HG03571 (cell line): ENCODE data around the gene DAPK1.

Source experiments
- ATAC-seq: cut with Tn5 transposase; IDR thresholded peaks from one replicate; pipeline ENCODE4 v1.9.1; 2021; ENCODE audit not compliant: unreplicated experiment

DAPK1 gene

GRCh38 chr9:87706066-87706739 lies 208.5 kb downstream of the DAPK1 start:
- ATAC-seq = no peak

GRCh38 chr9:87707805-87708506 lies 210.3 kb downstream of the DAPK1 start:
- no peak for ATAC-seq

GRCh38 chr9:87708546-87708945 lies 210.9 kb downstream of the DAPK1 start:
- ATAC-seq = no peak

GRCh38 chr9:87708986-87709728 lies 211.5 kb downstream of the DAPK1 start:
- ATAC-seq = no peak

- ATAC-seq = no peak
Observed at GRCh38 chr9:87710443-87710842, 212.8 kb downstream of the DAPK1 start.

GRCh38 chr9:87711857-87712800 lies 214.5 kb downstream of the DAPK1 start:
- ATAC-seq = no peak

GRCh38 chr9:87712801-87713277 lies 215.2 kb downstream of the DAPK1 start:
- ATAC-seq = no peak

GRCh38 chr9:87713278-87713987 lies 215.8 kb downstream of the DAPK1 start:
- ATAC-seq = no peak

GRCh38 chr9:87713988-87714330 lies 216.3 kb downstream of the DAPK1 start:
- ATAC-seq = no peak

- no peak for ATAC-seq
Observed at GRCh38 chr9:87714819-87715218, 217.2 kb downstream of the DAPK1 start.

- no peak for ATAC-seq
Observed at GRCh38 chr9:87716141-87716540, 218.5 kb downstream of the DAPK1 start.

- ATAC-seq = no peak
Observed at GRCh38 chr9:87717456-87717855, 219.8 kb downstream of the DAPK1 start.

- no peak for ATAC-seq
Observed at GRCh38 chr9:87718231-87718630, 220.6 kb downstream of the DAPK1 start.

- ATAC-seq = no peak
Observed at GRCh38 chr9:87718852-87719612, 221.4 kb downstream of the DAPK1 start.

GRCh38 chr9:87720173-87720572 lies 222.5 kb downstream of the DAPK1 start:
- no peak for ATAC-seq

- ATAC-seq = no peak
Observed at GRCh38 chr9:87722393-87723088, 224.9 kb downstream of the DAPK1 start.

- no peak for ATAC-seq
Observed at GRCh38 chr9:87725356-87725899, 227.8 kb downstream of the DAPK1 start.

GRCh38 chr9:87725900-87726709 lies 228.4 kb downstream of the DAPK1 start, which contains the start of gene CTSL:
Gene CTSL (plus strand): TSS chr9:87726119. CDS start chr9:87727604, 1,485 bp downstream.
- no peak for ATAC-seq
